Liver (tissue), 3 donors: ENCODE measurements around the gene TLR9.

Experiments
- ATF3 ChIP-seq: IDR thresholded peaks from 2 replicates; pipeline ENCODE4 v1.6.1; 2016; ENCODE audit warnings: antibody characterized with exemption
- CTCF ChIP-seq: fragments of 150-350 bp; IDR thresholded peaks from 2 replicates; pipeline ENCODE4 v1.5.1; 2017; ENCODE audit warnings: improper control_type of control experiment, low read depth, low read length; ENCODE audit not compliant: missing input control
- EGR1 ChIP-seq, 2 donors: IDR thresholded peaks; 2 replicates each; pipeline ENCODE4 v1.6.1; 2016 to 2018; ENCODE audit warnings: antibody characterized with exemption in 2 of 2, low read depth in 2 of 2
- FOXA2 ChIP-seq: IDR thresholded peaks from 2 replicates; pipeline ENCODE4 v1.6.1; 2016; ENCODE audit warnings: antibody characterized with exemption
- GABPA ChIP-seq, 2 donors: IDR thresholded peaks in 1 of 2; conservative IDR thresholded peaks in 1 of 2; 2 replicates each; pipeline ENCODE4 v1.6.1; 2016; ENCODE audit warnings: antibody characterized with exemption in 2 of 2, mild to moderate bottlenecking in 1 of 2, moderate library complexity in 1 of 2
- JUND ChIP-seq, 2 donors: IDR thresholded peaks; 2 replicates each; pipeline ENCODE4 v1.6.1; 2016; ENCODE audit warnings: antibody characterized with exemption in 2 of 2
- MAX ChIP-seq: IDR thresholded peaks from 2 replicates; pipeline ENCODE4 v1.6.1; 2016; ENCODE audit warnings: antibody characterized with exemption
- NR2F2 ChIP-seq: IDR thresholded peaks from 2 replicates; pipeline ENCODE4 v1.6.1; 2016; ENCODE audit warnings: antibody characterized with exemption
- REST ChIP-seq: IDR thresholded peaks from 2 replicates; pipeline ENCODE4 v1.6.1; 2016; ENCODE audit warnings: antibody characterized with exemption, mild to moderate bottlenecking
- SP1 ChIP-seq: IDR thresholded peaks from 2 replicates; pipeline ENCODE4 v1.6.1; 2018; ENCODE audit warnings: antibody characterized with exemption, mild to moderate bottlenecking
- ZBTB33 ChIP-seq: IDR thresholded peaks from 2 replicates; pipeline ENCODE4 v1.6.1; 2016; ENCODE audit warnings: antibody characterized with exemption
- donor health status: healthy.
- donor health status: healthy.

- TF ChIP-seq EGR1 (IDR thresholded peaks at IDR 0.05; ENCODE audit: low read depth in 2 of 2), result no peak
- no peak for TF ChIP-seq SP1
- TF ChIP-seq CTCF, result no peak
- TF ChIP-seq MAX, result no peak
- TF ChIP-seq JUND (IDR thresholded peaks at IDR 0.05), result no peak
- TF ChIP-seq FOXA2, result no peak
- no peak for TF ChIP-seq REST
- no peak for TF ChIP-seq ATF3
- no peak for TF ChIP-seq NR2F2
- TF ChIP-seq GABPA (IDR thresholded peaks at IDR 0.05 in 1 of 2, conservative IDR thresholded peaks at IDR 0.05 in 1 of 2), result no peak
- no peak for TF ChIP-seq ZBTB33
These were observed 28.5 kb downstream of the TLR9 start for GRCh38 chr3:52196977-52197376.
